ENCODE measurements around the gene BRF1. TPM values are rescaled to one million over a fixed set of nuclear protein-coding genes. Genes with fewer than 3 reads are reported as not detected.
A peak's percentile ranks its signal among the peaks of the same experiment; 100 is the strongest.

Gene BRF1
- total RNA-seq, 1 experiment from 2014 or later, result 26.4 TPM

- TF ChIP-seq, protein P1, sequence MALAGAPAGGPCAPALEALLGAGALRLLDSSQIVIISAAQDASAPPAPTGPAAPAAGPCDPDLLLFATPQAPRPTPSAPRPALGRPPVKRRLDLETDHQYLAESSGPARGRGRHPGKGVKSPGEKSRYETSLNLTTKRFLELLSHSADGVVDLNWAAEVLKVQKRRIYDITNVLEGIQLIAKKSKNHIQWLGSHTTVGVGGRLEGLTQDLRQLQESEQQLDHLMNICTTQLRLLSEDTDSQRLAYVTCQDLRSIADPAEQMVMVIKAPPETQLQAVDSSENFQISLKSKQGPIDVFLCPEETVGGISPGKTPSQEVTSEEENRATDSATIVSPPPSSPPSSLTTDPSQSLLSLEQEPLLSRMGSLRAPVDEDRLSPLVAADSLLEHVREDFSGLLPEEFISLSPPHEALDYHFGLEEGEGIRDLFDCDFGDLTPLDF (CRISPR knock-in tag; IDR thresholded peaks at IDR 0.05), result no peak
- TF ChIP-seq NFYB (CRISPR knock-in tag; conservative IDR thresholded peaks at IDR 0.05; ENCODE audit: low read depth), result no peak
- no peak for TF ChIP-seq MYBL2 (CRISPR knock-in tag; IDR thresholded peaks at IDR 0.05)
- TF ChIP-seq GABPB1 (CRISPR knock-in tag; IDR thresholded peaks at IDR 0.05), result no peak
- TF ChIP-seq, protein P2, sequence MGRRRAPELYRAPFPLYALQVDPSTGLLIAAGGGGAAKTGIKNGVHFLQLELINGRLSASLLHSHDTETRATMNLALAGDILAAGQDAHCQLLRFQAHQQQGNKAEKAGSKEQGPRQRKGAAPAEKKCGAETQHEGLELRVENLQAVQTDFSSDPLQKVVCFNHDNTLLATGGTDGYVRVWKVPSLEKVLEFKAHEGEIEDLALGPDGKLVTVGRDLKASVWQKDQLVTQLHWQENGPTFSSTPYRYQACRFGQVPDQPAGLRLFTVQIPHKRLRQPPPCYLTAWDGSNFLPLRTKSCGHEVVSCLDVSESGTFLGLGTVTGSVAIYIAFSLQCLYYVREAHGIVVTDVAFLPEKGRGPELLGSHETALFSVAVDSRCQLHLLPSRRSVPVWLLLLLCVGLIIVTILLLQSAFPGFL (CRISPR knock-in tag; IDR thresholded peaks at IDR 0.05; ENCODE audit: borderline replicate concordance), result no peak
Measured at GRCh38 chr14:105324871-105325270, 24.1 kb upstream of the BRF1 start (continued).

DNA sequence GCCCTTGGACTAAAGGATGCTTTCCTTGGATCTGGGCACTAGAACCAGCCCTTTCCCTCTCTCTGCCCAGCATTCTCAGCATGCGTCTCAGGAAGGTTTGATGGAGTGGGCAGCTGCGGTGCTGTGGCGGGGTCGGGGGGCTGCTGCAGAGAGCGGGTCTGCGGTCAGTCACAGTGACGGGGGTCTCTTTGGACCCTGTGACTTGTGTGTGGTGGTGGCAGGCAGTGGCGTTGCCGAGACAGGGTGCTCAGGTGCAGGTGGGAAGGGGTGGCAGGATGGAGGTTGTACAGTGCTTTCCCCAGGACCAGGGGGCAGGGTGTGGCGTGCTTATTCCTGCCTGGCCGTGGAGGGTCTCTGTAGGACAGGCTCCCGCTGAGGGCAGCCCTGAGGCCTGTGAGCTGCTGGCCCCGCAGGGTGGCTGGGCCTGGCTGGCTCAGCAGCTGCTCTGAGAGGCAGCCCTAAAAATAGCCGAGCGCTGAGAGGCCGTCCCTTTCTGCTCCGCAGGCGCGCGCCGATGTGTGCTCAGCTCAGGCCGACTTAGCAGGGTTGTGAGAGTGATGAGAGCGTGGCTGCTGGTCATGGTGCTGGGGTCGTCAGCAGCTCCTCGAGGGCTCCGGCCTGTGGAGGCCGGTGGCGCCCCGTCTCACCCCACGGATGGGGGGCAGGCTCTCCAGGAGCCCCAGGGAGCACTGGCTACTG lies 23.4 kb upstream of the BRF1 start:
- POLR2A ChIA-PET, result no interaction called here
- H3K27ac Mint-ChIP-seq, result peak overlapping the region; percentile 86
- peaks cover 52% of the 10 kb centered on the region for H3K4me1 Mint-ChIP-seq
- CTCF ChIA-PET, result interaction anchor here (0.8 to 1.7 kb wide), 2 partner anchors 10 to 28 kb away, joined by 5 to 7 read pairs; no protein-coding TSS in a partner anchor
- ATAC-seq, result no peak
- 0 out of 2 replicates have a peak, but pooled peaks cover 3% of the 10 kb centered on the region for H3K36me3 Mint-ChIP-seq
- no peaks in the 10 kb centered on the region for H3K27me3 Mint-ChIP-seq (ENCODE audit: low read depth)
- H3K9me3 Mint-ChIP-seq, result no peaks in the 10 kb centered on the region
- H3K4me3 Mint-ChIP-seq, result no peak overlapping the region
- DNase-seq (ENCODE audit: low spot score), result no peak
- TF ChIP-seq NFE2L1 (CRISPR knock-in tag; IDR thresholded peaks at IDR 0.05) (no peak), GABPB1 (CRISPR knock-in tag; IDR thresholded peaks at IDR 0.05) (no peak), NR2C2 (CRISPR knock-in tag; IDR thresholded peaks at IDR 0.05) (no peak), FOXJ3 (CRISPR knock-in tag; IDR thresholded peaks at IDR 0.05; ENCODE audit: borderline replicate concordance) (no peak), ERG (CRISPR knock-in tag; IDR thresholded peaks at IDR 0.05) (no peak), ZNF512 (CRISPR knock-in tag; IDR thresholded peaks at IDR 0.05; ENCODE audit: borderline replicate concordance) (no peak), FOXP4 (CRISPR knock-in tag; IDR thresholded peaks at IDR 0.05) (no peak), JUN (CRISPR knock-in tag; IDR thresholded peaks at IDR 0.05) (no peak), ZNF219 (CRISPR knock-in tag; IDR thresholded peaks at IDR 0.05; ENCODE audit: borderline replicate concordance) (no peak), ETV6 (CRISPR knock-in tag; IDR thresholded peaks at IDR 0.05) (no peak), OVOL2 (CRISPR knock-in tag; IDR thresholded peaks at IDR 0.05; ENCODE audit: borderline replicate concordance) (no peak), EMX1 (CRISPR knock-in tag; IDR thresholded peaks at IDR 0.05) (no peak), KAT7 (CRISPR knock-in tag; IDR thresholded peaks at IDR 0.05; ENCODE audit: borderline replicate concordance) (no peak), GTF2I (CRISPR knock-in tag; conservative IDR thresholded peaks at IDR 0.05) (no peak), MXD4 (CRISPR knock-in tag; IDR thresholded peaks at IDR 0.05; ENCODE audit: borderline replicate concordance) (no peak), ZNF396 (CRISPR knock-in tag; IDR thresholded peaks at IDR 0.05; ENCODE audit: borderline replicate concordance) (no peak)
- TF ChIP-seq, protein P3, sequence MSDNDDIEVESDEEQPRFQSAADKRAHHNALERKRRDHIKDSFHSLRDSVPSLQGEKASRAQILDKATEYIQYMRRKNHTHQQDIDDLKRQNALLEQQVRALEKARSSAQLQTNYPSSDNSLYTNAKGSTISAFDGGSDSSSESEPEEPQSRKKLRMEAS (CRISPR knock-in tag; IDR thresholded peaks at IDR 0.05), result no peak
- TF ChIP-seq, protein P1 (CRISPR knock-in tag; IDR thresholded peaks at IDR 0.05), result no peak
- TF ChIP-seq, protein P4, sequence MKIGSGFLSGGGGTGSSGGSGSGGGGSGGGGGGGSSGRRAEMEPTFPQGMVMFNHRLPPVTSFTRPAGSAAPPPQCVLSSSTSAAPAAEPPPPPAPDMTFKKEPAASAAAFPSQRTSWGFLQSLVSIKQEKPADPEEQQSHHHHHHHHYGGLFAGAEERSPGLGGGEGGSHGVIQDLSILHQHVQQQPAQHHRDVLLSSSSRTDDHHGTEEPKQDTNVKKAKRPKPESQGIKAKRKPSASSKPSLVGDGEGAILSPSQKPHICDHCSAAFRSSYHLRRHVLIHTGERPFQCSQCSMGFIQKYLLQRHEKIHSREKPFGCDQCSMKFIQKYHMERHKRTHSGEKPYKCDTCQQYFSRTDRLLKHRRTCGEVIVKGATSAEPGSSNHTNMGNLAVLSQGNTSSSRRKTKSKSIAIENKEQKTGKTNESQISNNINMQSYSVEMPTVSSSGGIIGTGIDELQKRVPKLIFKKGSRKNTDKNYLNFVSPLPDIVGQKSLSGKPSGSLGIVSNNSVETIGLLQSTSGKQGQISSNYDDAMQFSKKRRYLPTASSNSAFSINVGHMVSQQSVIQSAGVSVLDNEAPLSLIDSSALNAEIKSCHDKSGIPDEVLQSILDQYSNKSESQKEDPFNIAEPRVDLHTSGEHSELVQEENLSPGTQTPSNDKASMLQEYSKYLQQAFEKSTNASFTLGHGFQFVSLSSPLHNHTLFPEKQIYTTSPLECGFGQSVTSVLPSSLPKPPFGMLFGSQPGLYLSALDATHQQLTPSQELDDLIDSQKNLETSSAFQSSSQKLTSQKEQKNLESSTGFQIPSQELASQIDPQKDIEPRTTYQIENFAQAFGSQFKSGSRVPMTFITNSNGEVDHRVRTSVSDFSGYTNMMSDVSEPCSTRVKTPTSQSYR (CRISPR knock-in tag; IDR thresholded peaks at IDR 0.05), result no peak

Measured in WTC11 (cell line).